ENCODE data around the gene CADPS2.

CADPS2 gene

DNA sequence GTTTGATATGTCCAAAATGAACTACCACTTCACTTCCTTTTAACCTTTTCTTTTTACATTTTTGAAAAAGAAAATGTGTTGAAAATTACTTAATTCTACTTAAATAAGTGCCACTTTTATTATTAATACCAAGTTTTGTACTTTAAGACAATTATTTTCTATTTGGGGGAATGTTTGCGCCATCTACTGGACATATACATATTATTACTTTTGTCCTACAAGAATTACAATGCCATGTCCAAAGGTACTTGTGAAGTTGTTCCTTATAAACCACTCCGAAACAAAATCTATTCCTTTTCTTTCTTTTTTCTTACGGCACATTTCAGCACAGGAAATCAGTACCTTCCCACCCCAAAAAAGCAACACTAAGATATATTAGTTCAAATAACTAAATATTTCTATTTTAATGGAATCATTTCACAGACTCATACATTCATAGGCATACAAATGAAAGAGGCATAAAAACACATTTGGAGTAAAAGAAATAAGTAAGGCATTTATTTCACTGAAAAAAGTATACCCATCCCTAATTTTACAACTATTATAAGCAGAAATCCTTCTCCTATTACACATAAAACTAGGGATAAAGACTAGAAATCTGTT is 357.3 kb downstream of the CADPS2 start:
- no peaks in the 10 kb centered on the region for H3K27me3 ChIP-seq (ENCODE audit: control insufficient read depth, insufficient read depth, low read length)
- H3K9ac ChIP-seq (ENCODE audit: low read length) = no peak overlapping the region
- H3K4me3 ChIP-seq (ENCODE audit: low read length) = no peak overlapping the region
- H3K4me1 ChIP-seq (ENCODE audit: control insufficient read depth, insufficient read depth, low read length) = no peaks in the 10 kb centered on the region
- no peaks in the 10 kb centered on the region for H3K9me3 ChIP-seq (ENCODE audit: control insufficient read depth, low read length)
- no peaks in the 10 kb centered on the region for H3K36me3 ChIP-seq (ENCODE audit: control insufficient read depth, insufficient read depth, low read length)

DNA sequence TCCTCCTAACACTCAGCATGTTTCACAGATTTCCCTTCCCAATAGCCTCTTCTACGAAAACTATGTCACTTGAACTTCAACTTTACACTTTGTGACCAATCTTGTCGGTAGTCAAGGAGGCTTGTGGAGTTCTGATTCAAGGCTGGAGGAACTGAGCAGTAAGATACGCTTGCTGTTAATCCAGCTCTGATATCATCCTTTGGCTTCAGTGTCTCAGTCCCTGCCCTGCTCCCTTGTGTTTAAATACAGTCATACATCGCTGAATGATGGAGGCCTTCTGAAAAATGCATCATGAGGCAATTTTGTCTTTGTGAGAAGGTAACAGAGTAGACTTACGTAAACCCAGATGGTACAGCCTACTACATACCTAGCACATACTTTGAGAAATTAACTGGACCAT is 360.9 kb downstream of the CADPS2 start:
- no peaks in the 10 kb centered on the region for H3K36me3 ChIP-seq (ENCODE audit: control insufficient read depth, insufficient read depth, low read length)
- H3K4me3 ChIP-seq (ENCODE audit: low read length) = no peak overlapping the region
- no peaks in the 10 kb centered on the region for H3K4me1 ChIP-seq (ENCODE audit: control insufficient read depth, insufficient read depth, low read length)
- no peak overlapping the region for H3K9ac ChIP-seq (ENCODE audit: low read length)
- H3K9me3 ChIP-seq (ENCODE audit: control insufficient read depth, low read length) = no peaks in the 10 kb centered on the region
- no peaks in the 10 kb centered on the region for H3K27me3 ChIP-seq (ENCODE audit: control insufficient read depth, insufficient read depth, low read length)

- Histone ChIP-seq H3K36me3 (ENCODE audit: control insufficient read depth, insufficient read depth, low read length) (no peaks in the 10 kb centered on the region), H3K4me3 (ENCODE audit: low read length) (no peak overlapping the region), H3K9me3 (ENCODE audit: control insufficient read depth, low read length) (no peaks in the 10 kb centered on the region), H3K4me1 (ENCODE audit: control insufficient read depth, insufficient read depth, low read length) (no peaks in the 10 kb centered on the region), H3K9ac (ENCODE audit: low read length) (no peak overlapping the region), H3K27me3 (ENCODE audit: control insufficient read depth, insufficient read depth, low read length) (no peaks in the 10 kb centered on the region)
Observed at GRCh38 chr7:122521767-122522166, 364.5 kb downstream of the CADPS2 start.

GRCh38 chr7:122520971-122521555 is 365.2 kb downstream of the CADPS2 start:
- H3K9me3 ChIP-seq (ENCODE audit: control insufficient read depth, low read length) = no peaks in the 10 kb centered on the region
- H3K27me3 ChIP-seq (ENCODE audit: control insufficient read depth, insufficient read depth, low read length) = no peaks in the 10 kb centered on the region
- H3K4me3 ChIP-seq (ENCODE audit: low read length) = no peak overlapping the region
- no peaks in the 10 kb centered on the region for H3K4me1 ChIP-seq (ENCODE audit: control insufficient read depth, insufficient read depth, low read length)
- H3K36me3 ChIP-seq (ENCODE audit: control insufficient read depth, insufficient read depth, low read length) = no peaks in the 10 kb centered on the region
- H3K9ac ChIP-seq (ENCODE audit: low read length) = no peak overlapping the region

DNA sequence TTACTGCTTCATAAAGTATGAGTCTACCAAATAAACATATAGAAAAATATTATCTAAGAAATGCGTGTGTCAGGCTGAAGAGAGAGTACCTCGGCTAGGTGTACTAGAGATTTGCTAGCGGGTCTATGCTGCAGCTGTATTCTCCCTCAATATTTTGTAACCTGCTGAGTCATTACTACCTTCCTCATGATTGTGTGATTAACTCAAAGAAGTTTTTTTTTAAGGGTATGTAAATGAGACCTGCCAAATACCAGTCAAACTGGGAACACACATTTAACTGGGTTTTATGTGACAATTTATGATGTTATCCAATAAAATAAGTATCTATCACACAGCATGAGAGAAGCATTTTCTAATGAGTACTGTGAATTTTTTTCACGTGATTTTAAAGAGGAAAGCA is 367.8 kb downstream of the CADPS2 start:
- Histone ChIP-seq H3K4me3 (ENCODE audit: low read length) (no peak overlapping the region), H3K36me3 (ENCODE audit: control insufficient read depth, insufficient read depth, low read length) (no peaks in the 10 kb centered on the region), H3K4me1 (ENCODE audit: control insufficient read depth, insufficient read depth, low read length) (no peaks in the 10 kb centered on the region)

GRCh38 chr7:122517576-122517975 is 368.7 kb downstream of the CADPS2 start:
- no peaks in the 10 kb centered on the region for H3K9me3 ChIP-seq (ENCODE audit: control insufficient read depth, low read length)
- H3K27me3 ChIP-seq (ENCODE audit: control insufficient read depth, insufficient read depth, low read length) = no peaks in the 10 kb centered on the region
- no peak overlapping the region for H3K9ac ChIP-seq (ENCODE audit: low read length)
- no peak overlapping the region for H3K4me3 ChIP-seq (ENCODE audit: low read length)
- H3K36me3 ChIP-seq (ENCODE audit: control insufficient read depth, insufficient read depth, low read length) = no peaks in the 10 kb centered on the region
- H3K4me1 ChIP-seq (ENCODE audit: control insufficient read depth, insufficient read depth, low read length) = no peaks in the 10 kb centered on the region

More for the DNA sequence above, 367.8 kb downstream of the CADPS2 start:
- H3K9me3 ChIP-seq (ENCODE audit: control insufficient read depth, low read length) = no peaks in the 10 kb centered on the region
- no peak overlapping the region for H3K9ac ChIP-seq (ENCODE audit: low read length)
- H3K27me3 ChIP-seq (ENCODE audit: control insufficient read depth, insufficient read depth, low read length) = no peaks in the 10 kb centered on the region

GRCh38 chr7:122515404-122515803 is 370.9 kb downstream of the CADPS2 start:
- H3K36me3 ChIP-seq (ENCODE audit: control insufficient read depth, insufficient read depth, low read length) = no peaks in the 10 kb centered on the region
- no peak overlapping the region for H3K9ac ChIP-seq (ENCODE audit: low read length)
- H3K4me1 ChIP-seq (ENCODE audit: control insufficient read depth, insufficient read depth, low read length) = no peaks in the 10 kb centered on the region
- H3K9me3 ChIP-seq (ENCODE audit: control insufficient read depth, low read length) = no peaks in the 10 kb centered on the region
- H3K27me3 ChIP-seq (ENCODE audit: control insufficient read depth, insufficient read depth, low read length) = no peaks in the 10 kb centered on the region
- H3K4me3 ChIP-seq (ENCODE audit: low read length) = no peak overlapping the region

- Histone ChIP-seq H3K9ac (ENCODE audit: low read length) (no peak overlapping the region), H3K36me3 (ENCODE audit: control insufficient read depth, insufficient read depth, low read length) (no peaks in the 10 kb centered on the region), H3K4me1 (ENCODE audit: control insufficient read depth, insufficient read depth, low read length) (no peaks in the 10 kb centered on the region), H3K4me3 (ENCODE audit: low read length) (no peak overlapping the region), H3K27me3 (ENCODE audit: control insufficient read depth, insufficient read depth, low read length) (no peaks in the 10 kb centered on the region), H3K9me3 (ENCODE audit: control insufficient read depth, low read length) (no peaks in the 10 kb centered on the region)
Observed at GRCh38 chr7:122511268-122511667, 375.0 kb downstream of the CADPS2 start.

DNA sequence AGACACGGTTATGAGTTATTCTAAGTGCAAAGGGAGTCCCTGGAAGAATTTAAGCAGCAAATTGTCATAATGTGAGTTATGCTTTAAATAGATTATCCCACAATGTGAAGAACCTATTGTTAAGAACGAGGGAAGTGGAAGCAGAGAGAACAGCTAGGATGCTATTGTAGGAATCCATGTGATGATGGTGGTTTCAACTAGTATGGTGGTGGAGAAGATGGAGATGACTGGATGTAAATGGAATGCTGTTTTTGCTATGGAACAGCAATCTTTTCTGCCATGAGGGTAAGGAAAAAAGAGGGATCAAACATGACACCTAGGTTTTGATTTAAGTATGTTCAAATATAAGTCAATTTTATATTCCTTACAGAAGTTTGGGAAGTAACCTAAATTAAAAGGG is 378.7 kb downstream of the CADPS2 start:
- Histone ChIP-seq H3K27me3 (ENCODE audit: control insufficient read depth, insufficient read depth, low read length) (no peaks in the 10 kb centered on the region), H3K36me3 (ENCODE audit: control insufficient read depth, insufficient read depth, low read length) (no peaks in the 10 kb centered on the region), H3K4me3 (ENCODE audit: low read length) (no peak overlapping the region), H3K9me3 (ENCODE audit: control insufficient read depth, low read length) (no peaks in the 10 kb centered on the region), H3K4me1 (ENCODE audit: control insufficient read depth, insufficient read depth, low read length) (no peaks in the 10 kb centered on the region), H3K9ac (ENCODE audit: low read length) (no peak overlapping the region)

DNA sequence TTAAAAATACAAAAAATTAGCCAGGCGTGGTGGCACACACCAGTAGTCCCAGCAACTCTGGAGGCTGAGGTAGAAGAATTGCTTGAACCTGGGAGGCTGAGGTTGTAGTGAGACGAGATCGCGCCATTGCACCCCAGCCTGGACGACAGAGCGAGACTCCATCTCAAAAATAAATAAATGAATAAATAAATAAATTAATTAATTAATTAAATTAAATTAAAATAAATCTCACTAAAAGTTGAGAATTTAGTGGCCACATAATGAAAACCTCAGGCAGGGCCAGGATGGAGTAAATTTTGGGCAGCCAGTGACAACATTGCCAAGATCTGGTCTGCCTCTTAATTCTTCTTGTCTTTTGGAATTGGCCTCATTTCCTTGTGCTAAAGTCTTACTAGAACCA is 394.3 kb downstream of the CADPS2 start:
- no peaks in the 10 kb centered on the region for H3K27me3 ChIP-seq (ENCODE audit: control insufficient read depth, insufficient read depth, low read length)
- no peaks in the 10 kb centered on the region for H3K9me3 ChIP-seq (ENCODE audit: control insufficient read depth, low read length)
- H3K9ac ChIP-seq (ENCODE audit: low read length) = no peak overlapping the region
- H3K4me3 ChIP-seq (ENCODE audit: low read length) = no peak overlapping the region
- H3K4me1 ChIP-seq (ENCODE audit: control insufficient read depth, insufficient read depth, low read length) = no peaks in the 10 kb centered on the region
- no peaks in the 10 kb centered on the region for H3K36me3 ChIP-seq (ENCODE audit: control insufficient read depth, insufficient read depth, low read length)

GRCh38 chr7:122488241-122488640 is 398.0 kb downstream of the CADPS2 start:
- Histone ChIP-seq H3K4me3 (ENCODE audit: low read length) (no peak overlapping the region), H3K27me3 (ENCODE audit: control insufficient read depth, insufficient read depth, low read length) (no peaks in the 10 kb centered on the region), H3K36me3 (ENCODE audit: control insufficient read depth, insufficient read depth, low read length) (no peaks in the 10 kb centered on the region), H3K9me3 (ENCODE audit: control insufficient read depth, low read length) (no peaks in the 10 kb centered on the region), H3K9ac (ENCODE audit: low read length) (no peak overlapping the region), H3K4me1 (ENCODE audit: control insufficient read depth, insufficient read depth, low read length) (no peaks in the 10 kb centered on the region)

- Histone ChIP-seq H3K9ac (ENCODE audit: low read length) (no peak overlapping the region), H3K9me3 (ENCODE audit: control insufficient read depth, low read length) (no peaks in the 10 kb centered on the region), H3K36me3 (ENCODE audit: control insufficient read depth, insufficient read depth, low read length) (no peaks in the 10 kb centered on the region), H3K4me1 (ENCODE audit: control insufficient read depth, insufficient read depth, low read length) (no peaks in the 10 kb centered on the region), H3K27me3 (ENCODE audit: control insufficient read depth, insufficient read depth, low read length) (no peaks in the 10 kb centered on the region), H3K4me3 (ENCODE audit: low read length) (no peak overlapping the region)
Observed at GRCh38 chr7:122487131-122487530, 399.1 kb downstream of the CADPS2 start.

- Histone ChIP-seq H3K4me1 (ENCODE audit: control insufficient read depth, insufficient read depth, low read length) (no peaks in the 10 kb centered on the region), H3K27me3 (ENCODE audit: control insufficient read depth, insufficient read depth, low read length) (no peaks in the 10 kb centered on the region), H3K9ac (ENCODE audit: low read length) (no peak overlapping the region), H3K36me3 (ENCODE audit: control insufficient read depth, insufficient read depth, low read length) (no peaks in the 10 kb centered on the region), H3K9me3 (ENCODE audit: control insufficient read depth, low read length) (no peaks in the 10 kb centered on the region), H3K4me3 (ENCODE audit: low read length) (no peak overlapping the region)
Observed at GRCh38 chr7:122485856-122486255, 400.4 kb downstream of the CADPS2 start.

Data from mucosa of stomach (tissue), 1 donor.